ENCODE results near the gene IQCE.
"Not testable (repeated sequence)": the region's sequence is repeated elsewhere in the genome, so short reads cannot be mapped to it uniquely, and the experiment has no call there.

The IQCE gene

DNA sequence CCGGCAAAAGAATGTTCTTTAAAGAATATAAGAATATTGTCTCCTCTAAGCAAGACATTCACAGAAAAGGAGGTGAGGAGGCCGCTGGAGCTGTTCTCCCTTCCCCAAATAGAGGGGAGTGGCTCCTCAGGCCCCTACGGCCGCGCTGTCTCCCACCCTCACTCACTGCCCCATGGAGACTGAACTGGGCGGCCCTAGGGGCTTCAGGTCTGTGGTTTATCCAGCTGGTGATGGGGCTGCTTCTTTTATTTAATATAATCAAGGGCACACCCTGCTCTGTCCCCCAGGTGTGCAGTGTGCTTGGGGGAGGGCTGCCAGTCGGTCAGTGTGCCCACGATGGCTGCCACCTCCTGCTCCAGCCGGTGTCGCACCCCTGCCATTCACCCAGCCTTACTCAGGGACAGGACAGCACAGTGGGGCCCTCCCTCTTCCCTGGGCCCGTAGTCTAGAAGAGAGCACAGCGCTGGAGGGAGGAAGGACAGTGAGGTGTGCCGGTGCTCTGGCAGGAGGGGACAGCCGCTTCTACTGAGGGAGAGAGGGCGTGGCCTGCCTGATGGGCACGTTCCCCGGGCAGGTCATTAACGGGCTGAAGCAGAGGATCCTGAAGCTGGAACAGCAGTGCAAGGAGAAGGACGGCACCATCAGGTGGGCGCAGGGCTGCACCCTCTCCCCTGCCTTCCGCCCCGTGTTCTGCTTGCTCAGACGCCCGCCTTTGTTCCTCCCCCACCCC, 23.4 kb downstream of the IQCE start:
- DNase-seq = no peak

GRCh38 chr7:2583798-2584580, 25.2 kb downstream of the IQCE start:
- DNase-seq = no peak

DNA sequence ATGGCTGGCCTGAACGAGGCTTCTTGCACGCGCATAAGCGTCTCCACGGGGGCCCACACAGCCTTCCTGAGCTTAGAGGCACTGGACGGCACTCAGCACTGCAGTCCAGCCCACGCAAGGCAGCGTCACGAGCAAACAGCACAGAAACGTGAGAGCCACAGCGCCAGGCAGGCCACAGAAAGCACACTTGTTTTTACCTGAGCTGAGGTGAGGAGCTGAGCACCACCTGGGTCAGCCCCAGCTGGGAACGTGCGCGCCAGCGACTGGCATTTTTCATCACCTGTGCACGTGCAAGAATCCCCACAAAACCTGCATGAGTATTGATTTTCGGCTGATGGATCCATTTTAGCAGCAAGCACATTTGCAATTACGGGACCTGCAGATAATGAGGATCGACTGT, 26.7 kb downstream of the IQCE start:
- no peak for DNase-seq

GRCh38 chr7:2586326-2587020, 27.7 kb downstream of the IQCE start:
- no peak for DNase-seq

- no peak for DNase-seq
Observed at GRCh38 chr7:2587134-2587533, 28.4 kb downstream of the IQCE start.

GRCh38 chr7:2587778-2588177, 29.0 kb downstream of the IQCE start:
- no peak for DNase-seq

GRCh38 chr7:2589341-2589740, 30.6 kb downstream of the IQCE start:
- DNase-seq = no peak

- not testable (repeated sequence) for DNase-seq
Observed at GRCh38 chr7:2589941-2590340, 31.2 kb downstream of the IQCE start.

- no peak for DNase-seq
Observed at GRCh38 chr7:2592375-2592865, 33.6 kb downstream of the IQCE start.

DNA sequence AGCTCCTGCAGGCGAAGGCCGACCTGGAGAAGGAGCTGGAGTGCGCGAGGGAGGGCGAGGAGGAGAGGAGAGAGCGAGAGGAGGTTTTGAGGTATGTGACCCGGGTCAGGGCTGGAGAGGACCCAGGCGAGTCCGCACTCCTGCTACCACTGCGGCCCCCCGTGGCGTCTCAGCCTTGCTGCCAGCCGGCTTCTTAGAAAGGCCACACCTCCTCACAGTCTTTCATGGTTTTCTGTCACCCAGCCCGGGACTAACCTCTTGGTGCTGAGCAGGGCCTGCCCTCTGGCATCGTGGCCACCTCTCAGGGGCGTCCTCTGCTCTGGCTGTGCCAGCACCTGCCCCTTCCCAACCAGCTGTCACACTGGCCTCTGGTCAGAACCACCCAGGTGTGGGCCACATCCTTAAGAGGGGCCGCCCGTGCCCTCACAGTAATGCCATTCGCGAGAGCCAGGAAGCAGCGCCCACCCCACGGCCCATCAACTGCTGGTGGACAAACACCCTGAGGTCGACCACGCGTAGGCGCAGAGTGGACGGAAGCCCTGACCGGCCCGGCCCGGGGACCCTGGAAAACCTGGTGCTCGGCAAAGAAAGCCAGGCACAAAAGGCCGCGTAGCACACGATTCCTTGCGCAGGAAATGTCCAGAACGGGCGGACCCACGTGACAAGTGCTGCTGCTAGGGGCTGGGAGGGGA, 34.4 kb downstream of the IQCE start:
- no peak for DNase-seq

GRCh38 chr7:2594599-2594998, 35.8 kb downstream of the IQCE start:
- no peak for DNase-seq

- no peak for DNase-seq
Observed at GRCh38 chr7:2595258-2595860, 36.6 kb downstream of the IQCE start.

- no peak for DNase-seq
Observed at GRCh38 chr7:2596464-2597272, 37.9 kb downstream of the IQCE start.

- DNase-seq = no peak
Observed at GRCh38 chr7:2597273-2597640, 38.5 kb downstream of the IQCE start.

GRCh38 chr7:2598154-2598823, 39.5 kb downstream of the IQCE start:
- no peak for DNase-seq

GRCh38 chr7:2601065-2601464, 42.3 kb downstream of the IQCE start:
- DNase-seq = no peak

- no peak for DNase-seq
Observed at GRCh38 chr7:2601907-2602306, 43.1 kb downstream of the IQCE start.

- no peak for DNase-seq
Observed at GRCh38 chr7:2602406-2603043, 43.7 kb downstream of the IQCE start.

GRCh38 chr7:2603044-2603965, 44.5 kb downstream of the IQCE start:
- DNase-seq = no peak

Measured in activated T-cell treated with anti-CD3 and anti-CD28 coated beads, Interleukin-2, amount 50 U/mL, for 1 hour (primary cell).